ENCODE data around the gene CORO2B. TPM values are rescaled to one million over a fixed set of nuclear protein-coding genes. Genes with fewer than 3 reads are reported as not detected.

CORO2B gene
- total RNA-seq, 1 experiment from 2014 or later = 0.14 TPM

DNA sequence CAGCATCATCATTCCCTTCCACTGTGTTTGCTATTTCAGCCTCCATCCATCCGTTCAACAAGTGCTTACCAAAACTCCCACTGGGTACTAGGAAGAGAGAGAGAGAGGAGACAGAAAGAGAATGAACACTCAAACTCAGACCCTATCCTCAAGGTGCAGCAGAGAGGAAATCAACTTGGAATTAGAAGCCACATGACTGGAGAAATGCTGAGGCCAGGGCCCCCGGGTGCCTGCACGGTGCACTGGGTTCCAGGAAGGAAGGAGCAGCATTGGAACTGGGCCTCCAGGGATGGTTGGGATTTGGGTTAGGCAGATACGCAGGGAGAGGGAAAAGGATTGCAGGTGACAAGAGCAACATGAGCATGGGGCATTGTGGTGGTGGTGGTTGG, 30.0 kb downstream of the CORO2B start:
- Mint-ChIP-seq H3K4me1 (ENCODE audit: low read depth, unreplicated experiment) (no peaks in the 10 kb centered on the region), H3K27ac (ENCODE audit: unreplicated experiment) (no peak overlapping the region), H3K36me3 (ENCODE audit: insufficient read depth, unreplicated experiment) (no peaks in the 10 kb centered on the region), H3K4me3 (ENCODE audit: low read depth, unreplicated experiment) (no peak overlapping the region), H3K9me3 (ENCODE audit: low read depth, unreplicated experiment) (no peaks in the 10 kb centered on the region), H3K27me3 (ENCODE audit: unreplicated experiment) (peaks cover 56% of the 10 kb centered on the region)
- no TSS peak for BruUV-seq (replicated peaks)
- CTCF ChIA-PET = no interaction called here
- TF ChIP-seq, protein P1, sequence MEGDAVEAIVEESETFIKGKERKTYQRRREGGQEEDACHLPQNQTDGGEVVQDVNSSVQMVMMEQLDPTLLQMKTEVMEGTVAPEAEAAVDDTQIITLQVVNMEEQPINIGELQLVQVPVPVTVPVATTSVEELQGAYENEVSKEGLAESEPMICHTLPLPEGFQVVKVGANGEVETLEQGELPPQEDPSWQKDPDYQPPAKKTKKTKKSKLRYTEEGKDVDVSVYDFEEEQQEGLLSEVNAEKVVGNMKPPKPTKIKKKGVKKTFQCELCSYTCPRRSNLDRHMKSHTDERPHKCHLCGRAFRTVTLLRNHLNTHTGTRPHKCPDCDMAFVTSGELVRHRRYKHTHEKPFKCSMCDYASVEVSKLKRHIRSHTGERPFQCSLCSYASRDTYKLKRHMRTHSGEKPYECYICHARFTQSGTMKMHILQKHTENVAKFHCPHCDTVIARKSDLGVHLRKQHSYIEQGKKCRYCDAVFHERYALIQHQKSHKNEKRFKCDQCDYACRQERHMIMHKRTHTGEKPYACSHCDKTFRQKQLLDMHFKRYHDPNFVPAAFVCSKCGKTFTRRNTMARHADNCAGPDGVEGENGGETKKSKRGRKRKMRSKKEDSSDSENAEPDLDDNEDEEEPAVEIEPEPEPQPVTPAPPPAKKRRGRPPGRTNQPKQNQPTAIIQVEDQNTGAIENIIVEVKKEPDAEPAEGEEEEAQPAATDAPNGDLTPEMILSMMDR (IDR thresholded peaks at IDR 0.05; ENCODE audit: unreplicated experiment) = no peak
- intact Hi-C loops (cut with micrococcal nuclease; ENCODE audit: unreplicated experiment) = no loop called here
- DNase-seq = no peak

DNA sequence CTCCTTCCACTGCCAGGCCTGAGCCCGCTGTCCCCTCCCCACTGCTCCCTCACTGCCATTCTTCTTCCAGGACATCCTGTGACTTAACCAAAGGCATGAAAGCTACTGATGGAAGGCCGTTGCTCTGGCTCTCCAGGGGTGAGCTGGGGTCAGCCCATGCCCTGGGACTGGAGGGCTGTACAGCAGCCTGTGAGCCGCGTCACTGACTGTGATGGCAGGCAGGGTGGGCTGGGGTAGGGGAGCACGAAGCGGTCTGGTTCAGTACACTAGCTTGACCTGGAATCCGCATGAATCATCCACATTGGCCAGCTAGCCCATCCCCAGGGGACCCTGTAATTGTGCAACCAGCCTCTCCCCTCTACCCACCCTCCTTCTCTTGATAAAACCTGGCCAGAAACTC, 30.8 kb downstream of the CORO2B start:
- Mint-ChIP-seq H3K9me3 (ENCODE audit: low read depth, unreplicated experiment) (no peaks in the 10 kb centered on the region), H3K27ac (ENCODE audit: unreplicated experiment) (no peak overlapping the region), H3K4me1 (ENCODE audit: low read depth, unreplicated experiment) (no peaks in the 10 kb centered on the region), H3K27me3 (ENCODE audit: unreplicated experiment) (peaks cover 60% of the 10 kb centered on the region), H3K36me3 (ENCODE audit: insufficient read depth, unreplicated experiment) (no peaks in the 10 kb centered on the region), H3K4me3 (ENCODE audit: low read depth, unreplicated experiment) (no peak overlapping the region)
- CTCF ChIA-PET = no interaction called here
- no TSS peak for BruUV-seq (replicated peaks)
- TF ChIP-seq, protein P1 (IDR thresholded peaks at IDR 0.05; ENCODE audit: unreplicated experiment) = no peak
- intact Hi-C loops (cut with micrococcal nuclease; ENCODE audit: unreplicated experiment) = no loop called here
- no peak for DNase-seq

DNA sequence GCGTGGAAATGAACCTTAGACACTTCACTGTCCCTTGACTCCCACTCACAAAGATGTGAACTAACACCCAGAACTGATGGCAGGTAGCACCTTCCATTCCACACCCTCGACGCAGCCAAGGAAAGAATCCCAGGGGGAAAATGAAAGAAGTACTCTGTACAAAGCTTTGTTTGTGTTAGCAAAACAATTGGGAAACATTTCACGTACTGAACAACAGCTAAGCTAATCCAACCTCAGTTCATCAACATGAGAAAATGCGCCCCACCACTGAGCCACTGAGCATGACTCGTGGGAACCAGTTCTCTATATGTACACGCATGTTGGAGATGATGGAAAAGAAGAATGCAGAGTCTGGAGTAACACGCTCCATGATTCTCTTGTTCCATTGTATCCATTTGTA, 32.0 kb downstream of the CORO2B start:
- CTCF ChIA-PET = interaction anchor here (0.7 kb wide), 1 partner anchor 41 kb away, joined by 3 read pairs; no protein-coding TSS in a partner anchor

DNA sequence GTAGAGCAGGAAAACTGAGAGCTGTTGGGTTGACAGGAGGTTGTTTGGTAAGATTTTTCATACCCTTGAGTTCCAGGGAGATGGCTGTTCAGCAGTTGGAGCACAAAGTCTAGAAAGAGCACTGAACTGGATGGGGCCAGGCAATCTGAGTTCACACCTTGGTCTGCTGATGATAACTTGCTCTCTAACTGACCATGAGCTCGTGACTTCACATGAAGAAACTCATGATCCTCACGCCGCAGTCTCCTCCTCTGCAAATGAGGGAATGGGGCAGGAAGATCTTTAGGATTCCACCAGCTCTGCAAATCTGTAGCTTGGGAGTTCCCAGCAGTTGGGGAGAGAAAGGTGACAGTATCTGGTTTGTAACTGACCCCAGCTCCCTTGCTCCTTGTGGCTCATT, 33.7 kb downstream of the CORO2B start:
- intact Hi-C loops (cut with micrococcal nuclease; ENCODE audit: unreplicated experiment) = no loop called here
- no peaks in the 10 kb centered on the region for H3K9me3 Mint-ChIP-seq (ENCODE audit: low read depth, unreplicated experiment)
- TF ChIP-seq, protein P1 (IDR thresholded peaks at IDR 0.05; ENCODE audit: unreplicated experiment) = no peak
- H3K27me3 Mint-ChIP-seq (ENCODE audit: unreplicated experiment) = peaks cover 71% of the 10 kb centered on the region
- BruUV-seq (replicated peaks) = no TSS peak
- no peak overlapping the region for H3K27ac Mint-ChIP-seq (ENCODE audit: unreplicated experiment)
- no peak for DNase-seq
- no peaks in the 10 kb centered on the region for H3K36me3 Mint-ChIP-seq (ENCODE audit: insufficient read depth, unreplicated experiment)
- H3K4me3 Mint-ChIP-seq (ENCODE audit: low read depth, unreplicated experiment) = no peak overlapping the region
- no peaks in the 10 kb centered on the region for H3K4me1 Mint-ChIP-seq (ENCODE audit: low read depth, unreplicated experiment)
- CTCF ChIA-PET = interaction anchor here (0.9 kb wide), 1 partner anchor 61 kb away, joined by 3 read pairs; no protein-coding TSS in a partner anchor

More for the DNA sequence above, 32.0 kb downstream of the CORO2B start:
- H3K27me3 Mint-ChIP-seq (ENCODE audit: unreplicated experiment) = peaks cover 61% of the 10 kb centered on the region
- DNase-seq = no peak
- no peaks in the 10 kb centered on the region for H3K9me3 Mint-ChIP-seq (ENCODE audit: low read depth, unreplicated experiment)
- intact Hi-C loops (cut with micrococcal nuclease; ENCODE audit: unreplicated experiment) = no loop called here
- no peaks in the 10 kb centered on the region for H3K4me1 Mint-ChIP-seq (ENCODE audit: low read depth, unreplicated experiment)
- no TSS peak for BruUV-seq (replicated peaks)
- H3K36me3 Mint-ChIP-seq (ENCODE audit: insufficient read depth, unreplicated experiment) = no peaks in the 10 kb centered on the region
- no peak overlapping the region for H3K4me3 Mint-ChIP-seq (ENCODE audit: low read depth, unreplicated experiment)
- TF ChIP-seq, protein P1 (IDR thresholded peaks at IDR 0.05; ENCODE audit: unreplicated experiment) = no peak
- no peak overlapping the region for H3K27ac Mint-ChIP-seq (ENCODE audit: unreplicated experiment)

All from Calu3 (cell line).